Islet of Langerhans (tissue), 1 donor: Measurements from ENCODE around the gene TF.
"Not testable (repeated sequence)": the region's sequence is repeated elsewhere in the genome, so short reads cannot be mapped to it uniquely, and the experiment has no call there.

Experiments used
- FAIRE-seq: peaks from one replicate; lab custom pipeline; 2011; peaks lifted over from hg19 to GRCh38; lab: Jason Lieb, UNC

The TF gene

DNA sequence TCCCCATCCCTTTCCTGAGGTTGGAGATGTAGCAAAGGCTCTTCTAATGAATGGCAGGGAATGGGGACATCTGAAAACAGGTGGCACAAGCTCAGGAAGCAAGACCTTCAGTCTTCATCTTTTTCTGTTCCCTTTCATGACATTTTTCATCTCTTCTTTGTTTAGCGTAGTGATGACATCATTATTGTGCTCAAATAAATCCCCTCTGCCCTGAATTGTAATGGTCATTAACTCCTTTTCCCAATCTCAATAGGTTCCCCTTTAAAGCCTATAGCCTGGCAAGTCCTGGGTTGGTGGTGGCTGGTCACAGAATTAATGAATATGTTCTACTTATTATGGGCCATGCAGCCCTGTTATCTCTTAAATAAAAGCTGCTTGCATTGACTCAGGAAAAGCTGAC is 21.4 kb downstream of the TF start:
- FAIRE-seq, result no peak

DNA sequence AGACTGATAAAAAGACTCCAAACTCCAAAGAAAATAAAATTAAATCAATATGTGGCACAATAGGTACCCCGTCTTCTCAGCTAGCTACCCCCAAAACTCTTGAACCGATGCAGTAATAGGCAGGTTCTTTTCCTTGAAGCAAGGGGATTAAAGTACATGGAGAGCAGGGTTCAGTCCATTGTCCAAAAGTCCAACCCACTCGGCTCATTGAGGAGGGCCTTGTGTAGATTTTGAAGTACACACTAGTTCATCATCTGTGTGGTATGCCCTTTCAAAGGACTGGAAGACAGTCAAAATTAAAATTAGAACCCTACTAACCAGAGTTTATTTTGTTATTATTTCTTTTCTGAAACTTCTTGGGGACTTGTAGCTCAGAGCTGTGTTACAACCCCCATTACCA is 23.3 kb downstream of the TF start:
- no peak for FAIRE-seq

DNA sequence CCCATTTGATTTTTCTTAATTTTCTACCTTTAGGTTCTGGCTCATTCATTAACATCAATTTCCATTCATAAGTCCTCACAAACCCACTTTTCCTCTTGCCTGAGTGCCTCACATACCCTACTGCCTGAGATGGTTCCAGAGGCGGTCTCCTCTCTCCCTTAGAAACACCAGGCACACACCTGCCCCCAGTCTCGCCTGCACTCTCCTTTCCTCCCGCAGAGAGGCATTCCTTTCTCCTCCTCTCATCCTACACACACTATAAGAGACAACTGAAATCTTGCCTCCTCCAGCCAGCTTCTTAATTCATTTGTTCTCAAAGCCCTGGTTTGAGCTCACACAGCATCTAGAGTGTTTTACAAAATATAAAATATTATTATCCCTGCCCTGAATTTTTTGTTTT is 27.5 kb downstream of the TF start:
- no peak for FAIRE-seq

DNA sequence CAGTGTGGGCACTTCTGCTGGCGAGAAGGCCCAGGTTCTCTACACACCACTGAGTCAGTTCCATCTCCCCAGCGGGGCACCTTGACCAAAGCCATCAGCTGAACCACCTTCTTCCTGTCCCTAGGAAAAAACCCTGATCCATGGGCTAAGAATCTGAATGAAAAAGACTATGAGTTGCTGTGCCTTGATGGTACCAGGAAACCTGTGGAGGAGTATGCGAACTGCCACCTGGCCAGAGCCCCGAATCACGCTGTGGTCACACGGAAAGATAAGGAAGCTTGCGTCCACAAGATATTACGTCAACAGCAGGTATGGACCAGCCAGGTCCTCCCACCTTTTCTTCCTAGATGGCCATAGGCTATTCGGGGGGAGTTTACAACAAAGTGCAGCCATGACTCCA is 29.1 kb downstream of the TF start:
- FAIRE-seq, result no peak

DNA sequence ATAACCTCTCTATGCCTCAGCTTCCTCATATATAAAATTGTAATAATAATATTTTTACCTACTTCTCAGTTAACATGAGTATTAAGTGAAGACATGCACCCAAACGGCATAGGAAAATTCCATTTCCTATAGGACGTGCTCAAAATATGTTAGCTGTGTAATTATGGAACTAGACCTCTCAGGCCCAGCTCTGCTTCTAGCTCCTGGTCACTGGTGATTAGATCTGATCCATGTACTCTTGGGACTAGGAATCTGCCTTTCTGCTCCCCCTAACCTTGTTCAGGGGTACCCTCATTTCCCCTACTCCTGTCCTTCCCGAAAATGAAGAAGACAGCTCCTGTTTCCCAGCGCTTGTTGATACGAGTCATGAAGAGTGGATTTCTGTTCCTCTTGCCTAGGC is 29.6 kb downstream of the TF start:
- no peak for FAIRE-seq

DNA sequence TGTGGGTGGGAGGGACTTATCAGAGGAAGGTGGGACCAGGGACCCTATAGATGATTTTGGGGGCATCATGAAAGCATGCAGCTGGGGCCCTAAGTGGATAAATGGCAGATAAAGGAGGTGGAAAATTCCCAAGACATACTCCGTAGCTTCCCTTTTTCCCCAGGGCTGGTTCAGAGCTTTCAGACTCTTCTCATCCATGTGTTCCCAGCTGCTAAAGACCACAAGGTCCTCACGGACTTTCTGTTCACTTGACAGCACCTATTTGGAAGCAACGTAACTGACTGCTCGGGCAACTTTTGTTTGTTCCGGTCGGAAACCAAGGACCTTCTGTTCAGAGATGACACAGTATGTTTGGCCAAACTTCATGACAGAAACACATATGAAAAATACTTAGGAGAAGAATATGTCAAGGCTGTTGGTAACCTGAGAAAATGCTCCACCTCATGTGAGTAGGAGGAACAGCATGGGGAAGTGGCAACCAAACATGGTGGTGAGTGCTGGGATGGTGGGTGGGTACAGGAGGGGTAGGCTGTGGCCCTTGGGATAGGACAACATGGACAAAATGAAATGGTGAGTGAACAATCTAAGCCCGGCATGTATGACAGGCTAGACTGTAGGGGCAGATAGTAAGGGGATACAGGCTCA is 30.7 kb downstream of the TF start:
- FAIRE-seq, result no peak

DNA sequence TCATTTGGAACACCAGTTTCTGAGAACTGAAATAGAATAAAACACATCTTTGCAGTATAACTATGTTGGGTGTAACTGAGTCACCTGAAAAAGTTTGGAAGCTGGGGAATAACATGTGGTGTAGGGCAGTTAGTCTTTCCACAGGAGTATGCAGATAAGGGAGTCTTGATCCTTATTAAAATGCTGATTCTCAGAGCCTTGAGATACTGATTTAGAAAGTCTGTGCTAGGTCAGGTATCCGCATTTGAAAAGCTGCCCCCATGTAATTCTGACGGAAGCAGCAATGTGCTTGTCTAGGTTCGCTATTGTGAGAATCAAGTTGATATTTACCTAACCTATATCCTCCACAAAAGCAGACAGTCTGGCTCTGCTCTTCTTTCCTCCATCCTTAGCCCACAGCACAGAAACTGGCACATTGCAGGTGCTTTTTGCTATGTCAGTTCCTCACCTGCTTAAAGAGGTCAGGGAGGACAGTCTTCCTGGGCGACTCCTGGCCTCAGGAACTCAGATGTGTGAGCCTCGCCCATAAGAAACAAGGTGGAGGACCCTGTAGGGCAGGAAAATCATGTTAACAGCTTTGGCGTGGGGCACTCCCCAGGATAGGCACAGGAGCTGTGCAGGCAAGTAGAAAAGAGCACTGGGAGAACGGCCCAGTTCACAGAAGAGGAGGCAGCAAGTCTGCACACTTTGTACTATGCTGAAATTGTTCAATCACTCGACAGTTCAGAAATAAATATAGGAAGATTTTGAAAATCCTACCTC is 31.8 kb downstream of the TF start:
- FAIRE-seq, result no peak

DNA sequence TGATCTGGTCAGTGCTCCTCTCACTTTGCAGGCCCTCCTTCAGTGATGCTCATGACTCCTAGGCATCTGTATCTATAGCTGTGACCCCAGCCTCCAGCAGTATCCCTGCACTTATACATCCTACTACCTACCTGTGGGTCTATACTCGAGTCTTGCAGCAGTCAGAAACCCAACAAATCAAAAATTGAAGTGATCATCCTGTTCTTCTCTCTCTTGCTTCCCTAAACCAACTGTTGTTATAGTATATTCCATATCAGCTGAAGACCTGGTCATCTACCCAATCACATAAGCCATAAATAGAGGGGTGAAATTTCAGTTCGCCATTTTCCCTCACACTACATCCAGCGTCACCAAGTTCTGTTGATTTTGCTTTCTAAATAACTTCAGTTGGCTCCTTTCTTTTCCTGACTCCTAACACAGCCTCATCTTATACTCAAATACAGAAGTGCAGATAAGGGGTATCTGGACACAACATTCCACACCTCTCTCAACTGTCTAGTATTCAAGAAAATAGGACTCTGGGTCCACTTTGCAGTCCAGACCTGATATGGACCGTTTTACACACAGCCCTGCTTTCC is 33.5 kb downstream of the TF start:
- no peak for FAIRE-seq

DNA sequence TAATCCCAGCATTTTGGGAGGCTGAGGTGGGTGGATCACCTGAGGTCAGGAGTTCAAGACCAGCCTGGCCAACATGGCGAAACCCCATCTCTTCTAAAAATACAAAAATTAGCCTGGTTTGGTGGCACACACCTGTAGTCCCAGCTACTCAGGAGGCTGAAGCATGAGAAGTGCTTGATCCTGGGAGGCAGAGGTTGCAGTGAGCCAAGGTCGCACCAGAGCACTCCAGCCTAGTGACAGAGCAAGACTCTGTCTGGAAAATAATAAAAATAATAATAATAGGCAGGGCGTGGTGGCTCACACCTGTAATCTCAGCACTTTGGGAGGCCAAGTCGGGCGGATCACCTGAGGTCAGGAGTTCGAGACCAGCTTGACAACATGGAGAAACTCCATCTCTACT is 34.6 kb downstream of the TF start:
- FAIRE-seq, result not testable (repeated sequence)

DNA sequence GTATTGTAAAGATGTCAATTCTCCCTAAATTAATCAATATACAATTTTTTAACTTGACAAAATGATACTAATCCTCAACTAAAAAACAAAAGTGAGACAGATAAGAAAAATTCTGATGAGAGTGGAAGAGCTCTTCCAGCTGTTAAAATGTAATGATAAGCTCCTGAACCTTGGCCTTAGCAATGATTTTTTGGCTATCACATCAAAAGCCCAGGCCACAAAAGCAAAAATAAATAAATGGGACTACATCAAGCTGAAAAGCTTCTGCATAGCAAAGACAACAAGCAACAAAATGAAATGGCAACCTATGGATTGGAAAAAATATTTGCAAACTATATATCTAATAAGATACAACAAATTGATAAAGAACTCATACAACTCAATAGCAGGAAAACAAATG is 35.4 kb downstream of the TF start:
- FAIRE-seq, result no peak

DNA sequence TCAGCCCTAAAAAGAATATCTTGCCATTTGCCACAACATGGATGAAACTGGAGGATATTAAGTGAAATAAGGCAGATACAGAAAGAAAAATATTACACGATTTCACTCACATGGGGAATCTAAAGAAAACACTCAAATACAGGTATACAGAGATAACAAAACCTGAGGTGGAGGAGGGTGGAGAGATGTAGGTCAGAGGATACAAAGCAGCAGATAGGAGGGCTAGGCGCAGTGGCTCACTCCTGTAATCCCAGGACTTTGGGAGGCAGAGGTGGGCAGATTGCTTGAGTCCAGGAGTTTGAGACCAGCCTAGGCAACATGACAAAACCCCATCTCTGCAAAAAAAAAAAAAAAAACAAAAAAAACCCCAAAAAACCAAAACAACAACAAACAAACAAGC is 36.3 kb downstream of the TF start:
- no peak for FAIRE-seq

DNA sequence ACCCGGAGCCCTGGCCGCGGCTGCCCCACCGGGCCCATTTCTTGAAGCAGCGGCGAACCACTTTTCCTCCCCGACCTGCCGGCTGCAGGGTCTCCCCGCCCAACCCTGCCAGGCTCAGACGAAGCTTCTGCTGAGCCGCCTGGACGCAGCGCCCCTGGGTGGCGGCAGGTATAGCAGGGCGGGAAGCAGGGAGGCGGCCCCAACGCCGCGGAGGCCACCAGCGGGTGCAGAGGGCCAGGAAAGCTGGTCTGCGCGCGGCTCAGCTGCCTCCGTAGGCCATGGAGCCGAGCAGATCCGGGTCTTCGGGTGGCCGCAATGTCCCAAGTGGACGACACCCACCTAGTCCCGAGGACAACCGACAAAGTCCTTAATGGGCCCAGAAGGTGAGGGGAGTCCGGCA is 37.6 kb downstream of the TF start:
- no peak for FAIRE-seq

DNA sequence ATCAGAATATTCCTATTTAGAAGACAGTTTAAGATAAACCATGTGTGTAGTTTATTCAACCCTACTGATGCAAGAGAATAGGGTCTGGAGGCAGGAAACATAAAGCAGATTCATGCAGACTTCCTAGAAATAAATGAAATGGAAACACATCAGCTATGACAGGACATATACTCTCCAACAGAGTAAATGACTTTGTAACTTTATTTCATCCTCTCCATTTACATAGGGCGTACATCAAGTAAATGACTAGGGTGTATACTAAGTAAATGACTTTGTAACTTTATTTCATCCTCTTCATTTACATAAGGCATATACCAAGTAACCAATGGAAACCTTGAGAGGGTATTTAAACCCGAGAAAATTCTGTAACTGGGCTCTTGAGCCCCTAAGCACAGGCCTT is 41.8 kb downstream of the TF start:
- no peak for FAIRE-seq

DNA sequence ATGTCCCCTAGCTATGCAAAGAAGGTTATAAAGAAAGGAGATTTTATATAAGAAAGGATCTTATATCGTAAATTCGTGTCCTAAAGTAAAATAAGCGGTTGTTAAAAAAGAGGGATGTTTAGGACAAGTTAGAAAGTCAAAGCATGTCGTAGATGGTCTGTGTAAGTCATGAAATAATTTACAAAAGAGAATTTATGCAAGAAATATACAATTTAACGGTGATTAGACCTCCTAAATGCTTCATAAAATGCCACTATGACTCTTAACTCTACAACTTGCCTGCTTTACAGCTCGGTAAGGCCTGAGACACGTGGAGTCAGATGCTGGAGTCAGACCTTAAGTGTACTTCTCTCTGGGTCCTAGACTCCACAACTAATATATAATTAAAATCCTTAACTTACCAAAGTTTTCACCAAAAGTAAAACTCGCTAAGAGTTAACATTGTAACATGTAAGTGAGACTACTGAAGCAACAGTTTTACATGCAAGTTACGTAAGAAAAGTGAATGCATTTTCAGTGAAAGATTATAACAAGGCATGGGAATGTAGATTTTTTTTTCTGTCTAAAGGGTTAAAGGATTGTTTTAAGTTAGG is 46.1 kb downstream of the TF start:
- FAIRE-seq, result no peak

DNA sequence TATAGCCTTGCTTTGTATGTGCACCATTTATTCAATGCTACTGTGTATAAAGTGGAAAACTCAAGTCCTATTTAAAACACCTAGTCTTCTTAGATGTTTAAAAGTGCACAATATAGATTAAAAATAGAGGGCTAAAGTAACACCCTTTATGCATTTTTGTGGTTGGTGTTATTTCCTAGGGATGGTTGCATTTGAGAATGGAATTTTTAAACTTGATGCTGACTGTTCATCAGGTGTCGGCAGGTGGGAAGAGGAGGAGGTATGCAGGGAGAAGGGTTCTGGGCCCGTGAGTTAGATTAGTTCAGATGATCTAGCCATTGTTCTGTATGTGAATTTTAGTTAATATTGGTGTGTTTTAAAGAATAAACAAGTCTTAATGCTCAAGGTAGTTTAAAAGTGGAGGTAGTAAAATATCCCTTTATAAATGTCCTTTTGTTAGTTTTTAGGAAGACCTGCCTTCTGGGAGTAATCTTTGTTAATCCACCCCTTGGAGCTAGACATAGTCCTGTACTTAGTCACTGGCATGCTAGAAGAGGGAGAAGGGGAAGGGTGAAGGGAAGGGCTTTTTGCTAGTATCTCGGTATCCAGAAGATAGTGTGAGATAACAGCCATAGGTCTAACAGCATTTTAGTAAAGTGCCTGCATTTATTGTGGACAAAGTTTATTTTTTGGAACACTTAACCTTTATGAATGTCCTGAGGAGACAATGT is 51.4 kb downstream of the TF start:
- FAIRE-seq, result no peak

DNA sequence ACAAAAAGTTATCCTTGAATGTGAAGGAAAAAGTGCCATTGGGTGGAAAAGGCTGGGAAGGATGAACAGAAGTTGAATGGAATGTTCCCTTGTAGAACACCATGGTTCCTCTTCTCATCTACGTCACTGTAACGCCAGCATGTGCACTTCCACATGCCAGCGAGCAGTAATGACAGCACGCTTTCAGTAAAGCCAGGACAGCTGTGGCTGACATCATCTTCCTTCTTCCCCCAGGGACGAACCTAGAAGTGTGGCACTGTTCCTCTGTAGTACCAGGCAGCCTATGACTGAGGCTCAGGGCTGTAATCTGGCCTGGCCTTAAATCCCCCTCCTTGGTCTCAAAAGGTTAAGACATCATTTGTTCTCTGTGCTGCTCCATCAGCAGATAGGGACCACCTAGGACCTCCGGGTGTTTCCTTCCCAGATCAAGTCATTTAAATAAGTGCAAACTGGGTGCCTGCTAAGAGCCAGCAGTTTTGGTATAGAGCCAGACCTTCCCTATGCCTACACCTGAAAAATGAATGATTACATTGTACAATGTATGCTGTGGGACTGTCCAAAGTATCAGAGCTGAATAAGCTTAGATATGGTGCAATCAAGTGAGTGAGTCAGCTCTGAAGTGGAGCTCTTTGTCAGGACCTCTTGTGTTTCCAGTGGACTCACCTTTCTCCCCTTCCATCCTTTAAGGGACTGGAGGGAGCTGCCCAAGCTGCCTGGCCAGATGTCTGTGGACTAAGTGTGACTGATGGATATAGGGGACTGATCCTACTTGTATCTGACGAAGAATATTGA is 53.8 kb downstream of the TF start:
- FAIRE-seq, result no peak

DNA sequence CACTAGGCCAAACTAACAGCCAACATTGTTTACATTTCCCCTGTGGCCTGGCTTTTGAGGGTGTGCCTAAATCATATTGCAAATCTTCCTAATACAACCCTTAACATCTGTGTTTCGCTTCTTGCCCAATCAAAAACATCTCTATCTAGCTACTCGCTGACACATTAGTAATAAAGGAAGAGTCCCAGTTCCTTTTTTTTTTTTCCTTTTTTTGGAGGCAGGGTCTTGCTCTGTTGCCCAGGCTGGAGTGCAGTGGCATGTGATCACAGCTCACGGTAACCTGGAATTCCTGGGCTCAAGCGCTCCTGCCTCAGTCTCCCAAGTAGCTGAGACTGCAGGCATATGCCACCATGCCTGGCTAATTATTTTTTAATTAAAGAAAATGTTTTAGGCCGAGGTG is 57.3 kb downstream of the TF start:
- no peak for FAIRE-seq

DNA sequence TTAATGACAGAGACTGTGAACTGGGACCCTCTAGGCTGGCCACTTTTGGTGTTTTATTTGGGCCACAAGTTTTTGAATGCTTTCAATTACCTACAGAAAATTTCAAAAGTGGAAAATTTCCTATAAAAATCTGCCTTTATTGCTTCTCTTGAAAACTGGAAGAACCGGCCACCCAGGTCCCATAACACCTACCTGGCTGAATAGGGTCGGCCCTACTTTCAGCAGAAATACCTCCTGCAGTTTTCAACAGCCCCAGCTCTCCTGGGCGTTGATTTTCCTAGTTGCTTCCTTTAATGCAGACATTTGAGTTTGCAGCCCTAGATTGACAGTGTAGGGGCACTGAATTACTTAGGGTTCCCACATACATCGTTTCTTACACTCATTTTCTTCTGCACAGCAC is 58.7 kb downstream of the TF start:
- FAIRE-seq, result no peak

DNA sequence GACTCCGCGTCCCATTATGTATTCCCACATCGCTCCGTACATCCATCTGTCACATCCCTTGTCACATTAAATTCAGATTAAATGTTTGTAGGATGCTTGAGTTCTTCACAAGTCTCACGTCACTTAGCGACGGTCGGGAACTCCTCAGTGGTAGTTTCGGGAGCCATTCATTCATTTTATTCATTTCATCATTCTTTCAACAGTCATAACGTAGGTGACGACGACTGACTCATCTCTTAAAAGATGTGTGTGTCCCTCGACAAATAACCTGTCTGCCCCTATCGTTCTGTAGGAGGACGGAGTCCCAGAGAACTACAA is 59.1 kb downstream of the TF start:
- no peak for FAIRE-seq

DNA sequence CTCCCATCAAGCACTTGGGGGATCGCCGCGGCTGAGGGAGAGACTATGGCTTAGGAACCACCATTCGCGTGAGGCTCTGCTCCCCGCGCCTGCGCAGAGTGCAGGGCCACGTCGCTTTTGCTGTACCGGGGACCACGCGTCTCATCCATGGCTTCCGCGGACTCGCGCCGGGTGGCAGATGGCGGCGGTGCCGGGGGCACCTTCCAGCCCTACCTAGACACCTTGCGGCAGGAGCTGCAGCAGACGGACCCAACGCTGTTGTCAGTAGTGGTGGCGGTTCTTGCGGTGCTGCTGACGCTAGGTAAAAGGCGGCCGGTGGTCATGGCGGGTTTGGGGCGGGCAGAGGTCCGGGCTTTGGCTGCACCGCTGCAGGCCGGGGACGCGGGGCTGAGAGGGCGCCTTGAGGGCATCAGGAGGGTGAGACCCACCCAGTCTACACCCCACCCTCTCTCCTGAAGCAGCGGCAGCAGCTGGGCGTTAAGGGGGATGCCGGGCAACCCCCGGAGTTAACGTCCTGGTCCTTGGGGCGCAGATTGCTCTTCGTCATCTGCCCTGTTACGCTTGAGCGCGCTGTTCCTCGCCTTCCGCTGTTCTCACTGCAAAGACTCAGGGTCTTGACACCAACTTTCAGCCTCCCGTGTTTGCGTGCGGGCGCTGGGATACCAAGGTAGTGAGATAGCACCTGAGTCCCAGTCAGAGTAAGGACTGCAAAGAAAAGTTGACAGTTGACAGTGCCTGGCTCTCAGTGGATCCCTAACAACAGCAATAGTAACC is 59.7 kb downstream of the TF start, which contains the start of gene SRPRB:
TSS of gene SRPRB (plus strand) at position 114 of the 774 bp plus-strand sequence. CDS start at position 148, 34 bp downstream.
- FAIRE-seq, result peak; percentile 55

DNA sequence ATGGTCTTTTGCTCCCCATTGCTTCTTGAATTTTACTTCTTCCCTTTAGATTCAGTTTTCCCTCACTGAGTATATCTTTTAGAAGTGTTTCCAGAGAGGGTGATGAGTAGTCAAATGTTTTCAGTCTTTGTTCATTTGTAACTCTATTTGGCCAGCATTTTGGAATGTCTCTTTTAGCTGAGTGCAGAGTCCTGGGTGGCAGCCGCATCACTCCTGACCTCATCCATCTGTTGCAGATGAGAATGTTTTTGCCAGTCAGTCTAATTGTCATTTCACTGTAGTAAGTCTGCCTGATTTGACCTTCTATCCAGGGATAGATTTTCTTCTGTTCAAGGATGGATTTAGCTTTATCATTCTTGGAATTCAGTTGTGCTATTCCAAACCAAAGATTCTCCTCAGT is 66.7 kb downstream of the TF start:
- FAIRE-seq, result no peak
